BJ (cell line): Measurements from ENCODE around the gene TMEM213. TPM values are rescaled to one million over a fixed set of nuclear protein-coding genes. Genes with fewer than 3 reads are reported as not detected.

Experiments used
- CTCF ChIA-PET: fragments of 350-600 bp; formaldehyde crosslinking; extraction: SDS; loops from one replicate; lab custom pipeline; 2021; ENCODE audit warnings: antibody characterized with exemption, inconsistent platforms; lab: Yijun Ruan, JAX
- POLR2A ChIA-PET: fragments of 300-600 bp; sonication (Branson Sonifier 250); formaldehyde crosslinking; extraction: SDS; loops from one replicate; lab custom pipeline; 2021; ENCODE audit warnings: antibody characterized with exemption; lab: Charles Lee
- DNase-seq: peaks from one replicate; pipeline ENCODE4 v3.0.0-alpha.2; 2011; ENCODE audit warnings: low read depth
- H3K27me3 ChIP-seq: 2 replicates; pipeline ENCODE4 v1.6.0; 2011; ENCODE audit warnings: low read length; ENCODE audit not compliant: control insufficient read depth, insufficient read depth
- H3K36me3 ChIP-seq: 2 replicates; pipeline ENCODE4 v1.5.1; 2011; ENCODE audit warnings: low read length; ENCODE audit not compliant: control insufficient read depth, insufficient read depth
- H3K4me3 ChIP-seq: 2 replicates; pipeline ENCODE4 v1.5.1; 2011; ENCODE audit warnings: low read depth, mild to moderate bottlenecking, control low read depth, low read length
- CTCF ChIP-seq: IDR thresholded peaks from 2 replicates; pipeline ENCODE4 v1.5.1; 2011; ENCODE audit warnings: low read depth, mild to moderate bottlenecking, control low read depth, inconsistent platforms, low read length, moderate library complexity; ENCODE audit not compliant: insufficient read depth
- polyA plus RNA-seq: library from polyadenylated mRNA; depleted of rRNA; stranded (reverse); fragments of >200 nt; gene quantifications from 2 replicates; pipeline ENCODE4 v1.2.3, GENCODE V29; 2011

TMEM213 gene
- polyA plus RNA-seq, 1 experiment: not detected

- CTCF ChIA-PET: no interaction called here
- POLR2A ChIA-PET: no interaction called here
- DNase-seq: no peak
- Histone ChIP-seq H3K27me3 (no peaks in the 10 kb centered on the region), H3K36me3 (0 out of 2 replicates have a peak, but pooled peaks cover 3% of the 10 kb centered on the region), H3K4me3 (no peak overlapping the region)
- no peak for TF ChIP-seq CTCF
Measured at GRCh38 chr7:138832966-138833365, 35.2 kb downstream of the TMEM213 start.

- DNase-seq: no peak
- Histone ChIP-seq H3K27me3 (no peaks in the 10 kb centered on the region), H3K36me3 (0 out of 2 replicates have a peak, but pooled peaks cover 3% of the 10 kb centered on the region), H3K4me3 (no peak overlapping the region)
- no peak for TF ChIP-seq CTCF
- ChIA-PET POLR2A (no interaction called here), CTCF (interaction anchor here (0.7 kb wide), 1 partner anchor 18 kb away, joined by 3 read pairs; no protein-coding TSS in a partner anchor)
Measured at GRCh38 chr7:138833596-138833995, 35.8 kb downstream of the TMEM213 start.

DNA sequence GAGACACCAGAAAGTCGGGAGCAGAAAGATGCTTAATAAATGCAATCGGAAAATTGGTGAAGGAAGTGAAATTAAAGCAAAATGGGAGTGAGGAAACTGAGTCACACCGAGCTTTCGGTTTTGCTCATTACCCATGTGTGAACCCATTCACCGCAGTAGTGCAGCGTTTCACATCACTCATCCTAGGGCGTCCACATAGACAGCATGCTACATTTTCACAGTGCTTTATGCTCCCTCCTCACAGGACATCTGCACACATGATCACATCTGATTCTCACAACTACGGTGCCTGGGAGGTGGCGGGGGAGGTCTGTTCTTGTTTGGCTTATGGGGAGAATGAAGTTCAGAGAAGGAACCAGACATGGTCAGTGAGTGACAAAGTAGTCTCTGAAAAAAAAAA lies 36.8 kb downstream of the TMEM213 start:
- no peak for TF ChIP-seq CTCF
- Histone ChIP-seq H3K27me3 (no peaks in the 10 kb centered on the region), H3K4me3 (no peak overlapping the region), H3K36me3 (0 out of 2 replicates have a peak, but pooled peaks cover 3% of the 10 kb centered on the region)
- no peak for DNase-seq
- CTCF ChIA-PET: no interaction called here
- POLR2A ChIA-PET: no interaction called here

DNA sequence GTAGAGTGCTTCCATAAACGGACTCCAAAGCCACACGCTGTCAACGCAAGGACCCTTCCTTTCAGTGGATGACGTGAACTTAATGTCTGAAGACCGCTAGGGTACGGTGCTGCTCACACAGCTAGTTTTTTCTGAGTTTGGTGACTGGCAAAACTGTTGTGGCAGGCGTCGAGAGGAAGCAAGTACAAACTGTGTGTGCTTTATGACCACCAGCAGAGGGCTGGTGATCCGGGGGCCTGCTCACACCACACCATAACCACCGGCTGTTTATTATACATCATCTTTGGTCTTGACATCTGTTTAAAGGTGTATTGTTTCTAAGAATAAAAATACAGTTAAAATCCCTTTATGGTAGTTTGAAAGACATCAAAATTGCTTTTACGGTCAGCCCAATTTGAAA lies 37.3 kb downstream of the TMEM213 start:
- TF ChIP-seq CTCF: no peak
- Histone ChIP-seq H3K4me3 (no peak overlapping the region), H3K36me3 (0 out of 2 replicates have a peak, but pooled peaks cover 3% of the 10 kb centered on the region), H3K27me3 (no peaks in the 10 kb centered on the region)
- POLR2A ChIA-PET: no interaction called here
- CTCF ChIA-PET: no interaction called here
- DNase-seq: no peak

GRCh38 chr7:138837627-138838026 lies 39.8 kb downstream of the TMEM213 start:
- CTCF ChIA-PET: no interaction called here
- Histone ChIP-seq H3K36me3 (0 out of 2 replicates have a peak, but pooled peaks cover 3% of the 10 kb centered on the region), H3K4me3 (no peak overlapping the region), H3K27me3 (no peaks in the 10 kb centered on the region)
- no peak for DNase-seq
- POLR2A ChIA-PET: no interaction called here
- no peak for TF ChIP-seq CTCF
